SU-DHL-6 (cell line): Measurements from ENCODE around the gene FBXO47.
"Not testable (repeated sequence)": the region's sequence is repeated elsewhere in the genome, so short reads cannot be mapped to it uniquely, and the experiment has no call there.

Experiments used
- H2AFZ ChIP-seq: fragments of 200-600 bp; sonication (generic); 2 replicates; pipeline ENCODE4 v1.6.1; 2014; ENCODE audit warnings: low read depth, mild to moderate bottlenecking, moderate library complexity, mixed read lengths, antibody characterized with exemption, low read length; ENCODE audit not compliant: severe bottlenecking
- H3F3A ChIP-seq: fragments of 200-600 bp; shearing (Covaris generic); 2 replicates; pipeline ENCODE4 v1.6.0; 2016; ENCODE audit warnings: antibody characterized with exemption, mild to moderate bottlenecking; ENCODE audit not compliant: insufficient read depth
- H3K27ac ChIP-seq: fragments of 200-600 bp; sonication (generic); 2 replicates; pipeline ENCODE4 v1.5.1; 2016; ENCODE audit warnings: low read depth, mild to moderate bottlenecking, low read length, moderate library complexity, mixed read lengths
- H3K27me3 ChIP-seq: fragments of 200-600 bp; sonication (generic), shearing (Covaris generic); 2 replicates; pipeline ENCODE4 v1.6.0; 2014; ENCODE audit warnings: mild to moderate bottlenecking, low read length
- H3K36me3 ChIP-seq: fragments of 200-600 bp; sonication (generic); 2 replicates; pipeline ENCODE4 v1.6.1; 2014; ENCODE audit warnings: mild to moderate bottlenecking, low read length, mixed read lengths
- H3K4me2 ChIP-seq: fragments of 300-600, 200-600 bp; shearing (Covaris generic), sonication (generic); 2 replicates; pipeline ENCODE4 v1.6.0; 2014; ENCODE audit warnings: low read length, low read depth, mild to moderate bottlenecking; ENCODE audit not compliant: poor library complexity, severe bottlenecking
- H3K4me3 ChIP-seq: fragments of 200-600 bp; sonication (generic); 2 replicates; pipeline ENCODE4 v1.5.1; 2014; ENCODE audit warnings: antibody characterized with exemption, low read length, mild to moderate bottlenecking, mixed read lengths; ENCODE audit not compliant: insufficient read depth, poor library complexity, severe bottlenecking
- H3K79me2 ChIP-seq: fragments of 200-600 bp; sonication (generic); 2 replicates; pipeline ENCODE4 v1.6.1; 2014; ENCODE audit warnings: mild to moderate bottlenecking, low read length, moderate library complexity; ENCODE audit not compliant: insufficient read depth
- H3K9ac ChIP-seq: fragments of 200-600 bp; sonication (generic); 2 replicates; pipeline ENCODE4 v1.7.0; 2014; ENCODE audit warnings: mild to moderate bottlenecking, low read length
- H3K9me2 ChIP-seq: fragments of 200-600 bp; sonication (generic); replicated peaks from 2 replicates; pipeline ENCODE4 v1.6.1; 2014; ENCODE audit warnings: low read length; ENCODE audit not compliant: insufficient read depth
- H3K9me3 ChIP-seq: fragments of 200-600 bp; sonication (generic); 2 replicates; pipeline ENCODE4 v1.6.1; 2014; ENCODE audit warnings: low read length, mixed read lengths; ENCODE audit not compliant: insufficient read depth
- H4K20me1 ChIP-seq: fragments of 200-600 bp; sonication (generic); 2 replicates; pipeline ENCODE4 v1.6.1; 2014; ENCODE audit warnings: low read depth, mild to moderate bottlenecking, antibody characterized with exemption, low read length, moderate library complexity, mixed read lengths
- CTCF ChIP-seq: fragments of 200-600 bp; sonication (generic); IDR thresholded peaks from one replicate; pipeline ENCODE4 v1.5.1; 2017; ENCODE audit warnings: antibody characterized with exemption, mild to moderate bottlenecking, low read length, moderate library complexity; ENCODE audit not compliant: insufficient read depth, poor library complexity, severe bottlenecking
- EZH2phosphoT487 ChIP-seq: fragments of 200-600 bp; sonication (generic), shearing (Covaris generic); conservative IDR thresholded peaks from 2 replicates; pipeline ENCODE4 v1.6.1; 2018; ENCODE audit warnings: mild to moderate bottlenecking, antibody characterized with exemption, low read length, moderate library complexity, mixed read lengths

FBXO47 gene

DNA sequence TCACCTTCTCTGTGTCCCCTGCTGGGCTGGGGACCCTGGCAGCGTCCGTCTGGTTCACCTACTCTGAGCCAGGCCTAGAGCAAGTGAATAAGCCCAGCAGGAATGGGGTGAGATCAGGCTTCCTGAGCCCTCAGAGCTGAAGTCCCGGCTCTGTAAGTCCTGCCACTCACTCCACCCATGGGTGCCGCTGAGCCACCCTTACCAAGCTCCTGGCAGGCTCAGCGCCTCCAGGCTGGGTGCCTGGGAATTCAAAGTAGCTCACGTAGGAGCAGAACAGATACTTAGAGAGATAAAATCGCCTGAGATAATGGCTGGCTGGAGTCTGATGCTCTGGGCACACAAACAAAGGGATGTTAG is 51.6 kb downstream of the FBXO47 start:
- Histone ChIP-seq H3K79me2 (no peaks in the 10 kb centered on the region), H3K9me3 (no peaks in the 10 kb centered on the region), H3K4me3 (no peak overlapping the region), H3K4me2 (no peak overlapping the region), H2AFZ (no peak overlapping the region), H3K36me3 (no peaks in the 10 kb centered on the region), H3F3A (no peaks in the 10 kb centered on the region), H3K9me2 (no peaks in the 10 kb centered on the region), H3K9ac (no peak overlapping the region), H4K20me1 (no peaks in the 10 kb centered on the region), H3K27me3 (no peaks in the 10 kb centered on the region), H3K27ac (no peak overlapping the region)
- TF ChIP-seq EZH2phosphoT487 (no peak), CTCF (no peak)

DNA sequence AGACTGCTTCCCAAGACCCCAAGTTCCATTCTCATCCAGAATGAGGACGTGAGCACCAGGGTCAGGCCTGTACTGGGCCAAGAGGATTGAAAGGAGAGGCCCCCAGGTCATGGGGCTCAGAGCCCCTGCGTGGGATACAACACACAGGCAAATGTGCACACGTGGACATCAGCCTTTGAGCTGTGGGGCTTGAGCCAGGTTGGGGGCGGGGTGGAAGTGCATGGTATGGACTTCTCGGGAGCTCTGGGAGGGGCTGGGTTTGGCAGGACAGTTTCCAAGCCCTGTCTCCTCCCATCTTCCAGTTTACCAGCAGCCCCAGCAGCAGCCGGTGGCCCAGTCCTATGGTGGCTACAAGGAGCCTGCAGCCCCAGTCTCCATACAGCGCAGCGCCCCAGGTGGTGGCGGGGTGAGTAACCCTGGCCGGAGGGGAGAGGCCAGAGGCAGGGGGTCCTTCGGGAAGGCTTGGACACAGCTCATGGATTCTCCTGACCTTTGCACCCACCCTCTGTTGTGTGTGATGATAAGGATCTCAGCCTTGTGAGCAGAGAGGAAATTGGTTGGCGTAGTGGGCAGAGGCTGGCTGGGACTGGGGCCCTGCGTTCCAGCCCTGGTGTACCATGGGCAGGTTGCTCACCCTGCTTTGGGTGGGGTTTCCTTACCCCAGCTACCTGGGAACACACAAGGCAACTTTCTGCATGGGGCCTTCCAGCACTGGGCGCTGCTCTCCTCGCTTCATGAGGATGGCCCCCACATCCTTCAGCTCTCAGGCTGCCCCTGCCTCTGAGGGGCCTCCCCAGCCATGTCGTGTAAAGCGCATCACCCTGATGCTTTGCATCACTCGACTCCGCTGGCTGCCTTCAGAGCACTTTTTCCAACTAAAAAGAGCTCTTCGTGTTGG is 52.2 kb downstream of the FBXO47 start:
- TF ChIP-seq EZH2phosphoT487 (no peak), CTCF (no peak)
- Histone ChIP-seq H3F3A (no peaks in the 10 kb centered on the region), H3K9me2 (no peaks in the 10 kb centered on the region), H3K79me2 (no peaks in the 10 kb centered on the region), H3K27me3 (no peaks in the 10 kb centered on the region), H2AFZ (no peak overlapping the region), H3K9ac (no peak overlapping the region), H3K4me3 (no peak overlapping the region), H3K9me3 (no peaks in the 10 kb centered on the region), H3K4me2 (no peak overlapping the region), H3K27ac (no peak overlapping the region), H3K36me3 (no peaks in the 10 kb centered on the region), H4K20me1 (no peaks in the 10 kb centered on the region)

DNA sequence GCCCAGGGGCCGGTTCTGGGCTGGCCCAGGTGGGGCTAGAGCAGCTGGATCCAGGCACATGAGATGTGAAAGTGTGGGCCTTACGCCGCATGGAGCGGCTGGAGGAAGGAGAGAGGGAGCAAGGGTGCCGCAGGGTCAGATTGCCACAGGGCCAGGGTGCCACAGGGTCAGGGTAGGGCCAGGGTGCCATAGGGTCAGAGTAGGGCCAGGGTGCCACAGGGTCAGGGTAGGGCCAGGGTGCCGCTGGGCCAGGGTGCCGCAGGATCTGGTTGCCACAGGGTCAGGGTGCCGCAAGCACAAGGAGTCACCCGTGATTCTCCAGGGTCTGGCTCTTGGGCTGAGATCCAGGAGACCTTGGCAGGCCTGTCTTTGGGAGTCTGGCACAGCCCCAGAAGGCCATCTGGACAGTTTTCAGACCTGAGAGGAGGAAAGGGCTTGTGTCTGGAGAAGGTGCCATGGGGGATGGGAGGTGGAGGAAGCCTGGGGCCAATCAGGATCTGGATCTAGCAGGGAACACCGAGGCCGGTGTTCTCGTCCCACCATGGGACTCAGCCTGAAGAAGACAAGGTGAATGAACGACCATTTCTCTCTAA is 54.9 kb downstream of the FBXO47 start:
- Histone ChIP-seq H2AFZ (no peak overlapping the region), H3K36me3 (no peaks in the 10 kb centered on the region), H3K27me3 (no peaks in the 10 kb centered on the region)

DNA sequence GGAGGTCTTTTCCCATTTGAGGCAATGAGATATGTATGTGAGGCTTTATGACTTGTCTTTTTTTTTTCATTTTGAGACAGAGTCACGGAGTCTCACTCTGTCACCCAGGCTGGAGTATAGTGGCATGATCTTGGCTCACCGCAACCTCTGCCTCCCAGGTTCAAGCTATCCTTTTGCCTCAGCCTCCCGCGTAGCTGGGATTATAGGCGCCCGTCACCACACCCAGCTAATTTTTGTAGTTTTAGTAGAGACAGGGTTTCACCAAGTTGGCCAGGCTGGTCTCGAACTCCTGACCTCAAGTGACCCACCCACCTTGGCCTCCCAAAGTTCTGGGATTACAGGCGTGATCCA is 55.5 kb downstream of the FBXO47 start:
- not testable (repeated sequence) for H3K36me3 ChIP-seq, H3K9me3 ChIP-seq, H3K27ac ChIP-seq, H3K9me2 ChIP-seq, H3K4me2 ChIP-seq, H3F3A ChIP-seq, H3K27me3 ChIP-seq, H3K4me3 ChIP-seq, H4K20me1 ChIP-seq, H3K9ac ChIP-seq, H2AFZ ChIP-seq, H3K79me2 ChIP-seq

More for the DNA sequence above, 54.9 kb downstream of the FBXO47 start:
- Histone ChIP-seq H4K20me1 (no peaks in the 10 kb centered on the region), H3K4me2 (no peak overlapping the region), H3K9me3 (no peaks in the 10 kb centered on the region), H3F3A (no peaks in the 10 kb centered on the region), H3K9me2 (no peaks in the 10 kb centered on the region), H3K79me2 (no peaks in the 10 kb centered on the region), H3K9ac (no peak overlapping the region), H3K4me3 (no peak overlapping the region), H3K27ac (no peak overlapping the region)
- no peak for TF ChIP-seq EZH2phosphoT487
- no peak for TF ChIP-seq CTCF
